Trophoblast cell (in vitro differentiated cells and primary cell): ENCODE results near the gene UBR4.

Experiments used
- DNase-seq, 2 donors: peaks; one replicate each; pipeline ENCODE4 v3.0.0-alpha.2; 2016
- H2AFZ ChIP-seq: 2 replicates; pipeline ENCODE4 v1.6.1; 2013; ENCODE audit warnings: low read length, moderate library complexity, mild to moderate bottlenecking; ENCODE audit not compliant: insufficient read depth, poor library complexity
- H2AK5ac ChIP-seq: 2 replicates; pipeline ENCODE4 v1.6.1; 2013; ENCODE audit warnings: mild to moderate bottlenecking, low read length
- H2BK120ac ChIP-seq: 2 replicates; pipeline ENCODE4 v1.6.1; 2013; ENCODE audit warnings: low read length, mild to moderate bottlenecking, moderate library complexity; ENCODE audit not compliant: insufficient read depth, poor library complexity
- H2BK12ac ChIP-seq: 2 replicates; pipeline ENCODE4 v1.6.1; 2013; ENCODE audit warnings: mild to moderate bottlenecking, low read length, moderate library complexity
- H2BK5ac ChIP-seq: 2 replicates; pipeline ENCODE4 v1.6.1; 2013; ENCODE audit warnings: low read length, low read depth, moderate library complexity, mild to moderate bottlenecking; ENCODE audit not compliant: poor library complexity
- H3K14ac ChIP-seq: 2 replicates; pipeline ENCODE4 v1.6.1; 2013; ENCODE audit warnings: mild to moderate bottlenecking, low read length
- H3K18ac ChIP-seq: 2 replicates; pipeline ENCODE4 v1.6.1; 2013; ENCODE audit warnings: mild to moderate bottlenecking, low read length
- H3K23ac ChIP-seq: 2 replicates; pipeline ENCODE4 v1.6.1; 2013; ENCODE audit warnings: low read length
- H3K27ac ChIP-seq: 2 replicates; pipeline ENCODE4 v1.5.1; 2013; ENCODE audit warnings: low read depth, mild to moderate bottlenecking, inconsistent platforms, low read length, moderate library complexity
- H3K27me3 ChIP-seq: 2 replicates; pipeline ENCODE4 v1.6.1; 2013; ENCODE audit warnings: inconsistent platforms, mild to moderate bottlenecking, low read length, moderate library complexity; ENCODE audit not compliant: insufficient read depth
- H3K36me3 ChIP-seq, 2 experiments: 1 replicate in 1 of 2; 2 replicates in 1 of 2; pipeline ENCODE4 v1.6.1; 2013; ENCODE audit warnings: low read length in 2 of 2, mild to moderate bottlenecking in 2 of 2, moderate library complexity in 1 of 2; ENCODE audit not compliant: insufficient read depth in 2 of 2, control insufficient read depth in 1 of 2
- H3K4ac ChIP-seq: 2 replicates; pipeline ENCODE4 v1.6.1; 2013; ENCODE audit warnings: low read depth, mild to moderate bottlenecking, low read length, moderate library complexity
- H3K4me1 ChIP-seq, 2 experiments: 1 replicate in 1 of 2; 2 replicates in 1 of 2; pipeline ENCODE4 v1.6.1; 2013; ENCODE audit warnings: low read length in 2 of 2, mild to moderate bottlenecking in 2 of 2, moderate library complexity in 1 of 2; ENCODE audit not compliant: insufficient read depth in 2 of 2, control insufficient read depth in 1 of 2
- H3K4me2 ChIP-seq: 2 replicates; pipeline ENCODE4 v1.6.1; 2013; ENCODE audit warnings: inconsistent platforms, mild to moderate bottlenecking, low read length, moderate library complexity
- H3K4me3 ChIP-seq: 2 replicates; pipeline ENCODE4 v1.5.1; 2013; ENCODE audit warnings: mild to moderate bottlenecking, low read depth, low read length, inconsistent platforms
- H3K79me1 ChIP-seq: one replicate; pipeline ENCODE4 v1.6.1; 2013; ENCODE audit warnings: low read length
- H3K79me2 ChIP-seq: 2 replicates; pipeline ENCODE4 v1.6.1; 2013; ENCODE audit warnings: low read length, mild to moderate bottlenecking; ENCODE audit not compliant: control insufficient read depth, insufficient read depth, poor library complexity
- H3K9ac ChIP-seq: 2 replicates; pipeline ENCODE4 v1.6.1; 2013; ENCODE audit warnings: mild to moderate bottlenecking, low read length
- H3K9me3 ChIP-seq: 2 replicates; pipeline ENCODE4 v1.6.1; 2013; ENCODE audit warnings: low read depth, mild to moderate bottlenecking, control low read depth, inconsistent platforms, low read length; ENCODE audit not compliant: insufficient read depth
- H4K12ac ChIP-seq: 2 replicates; pipeline ENCODE4 v1.6.1; 2013; ENCODE audit warnings: low read depth, mild to moderate bottlenecking, low read length, moderate library complexity
- H4K8ac ChIP-seq: 2 replicates; pipeline ENCODE4 v1.6.1; 2013; ENCODE audit warnings: low read depth, mild to moderate bottlenecking, low read length, moderate library complexity
- H4K91ac ChIP-seq: one replicate; pipeline ENCODE4 v1.6.1; 2013; ENCODE audit warnings: low read depth, mild to moderate bottlenecking, low read length, moderate library complexity
- WGBS: extraction: QIAGEN DNeasy Blood & Tissue Kit; methylation state at CpG from one replicate; pipeline ENCODE4 v1.1.7; 2013; ENCODE audit warnings: missing lambda C conversion rate; ENCODE audit not compliant: insufficient read length, insufficient coverage; ENCODE audit errors: extremely low coverage; 5-methylcytosine and 5-hydroxymethylcytosine counted together

Gene UBR4

DNA sequence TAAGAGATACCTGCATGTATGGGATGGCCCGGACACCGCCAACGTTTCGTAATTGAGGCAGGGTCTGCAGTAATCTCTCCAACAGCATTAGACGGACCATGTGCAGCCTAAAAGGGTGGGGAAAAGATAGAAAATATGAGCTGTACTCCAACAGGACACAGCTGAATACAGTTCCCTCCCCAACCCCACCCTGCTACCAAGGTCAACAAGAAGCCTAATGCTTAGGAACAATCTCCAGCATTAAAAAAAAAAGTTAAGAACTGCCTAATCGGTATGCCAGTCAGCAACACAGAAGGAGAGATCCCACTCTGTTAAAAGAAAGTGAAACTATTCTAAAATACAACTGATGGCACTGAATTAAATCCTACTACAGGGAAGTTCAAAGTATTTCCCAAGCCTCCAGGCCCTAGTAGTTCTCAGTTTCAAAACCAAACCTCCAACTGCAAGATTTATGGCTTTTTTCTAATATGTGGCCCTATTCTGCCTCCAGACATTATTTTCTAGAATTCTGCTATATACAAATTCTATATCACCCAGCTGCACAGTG is 81.0 kb downstream of the UBR4 start:
- Histone ChIP-seq H3K4me2 (no peak overlapping the region), H3K23ac (no peak overlapping the region), H2BK12ac (no peak overlapping the region), H2AK5ac (no peak overlapping the region), H3K9me3 (no peaks in the 10 kb centered on the region), H3K36me3 (peaks cover 38 to 65% of the 10 kb centered on the region in 2 experiments), H3K27ac (no peak overlapping the region), H3K4me3 (no peak overlapping the region), H3K79me1 (no peaks in the 10 kb centered on the region), H2AFZ (no peak overlapping the region), H2BK5ac (no peak overlapping the region), H3K4me1 (no peaks in the 10 kb centered on the region), H3K79me2 (no peaks in the 10 kb centered on the region), H4K91ac (no peak overlapping the region), H3K9ac (no peak overlapping the region), H4K12ac (no peak overlapping the region), H2BK120ac (no peak overlapping the region), H3K4ac (no peak overlapping the region), H3K27me3 (no peaks in the 10 kb centered on the region), H4K8ac (no peak overlapping the region), H3K14ac (no peak overlapping the region), H3K18ac (no peak overlapping the region)
- WGBS, result no CpG with 5 or more reads among the region's 6 CpGs
- no peak for DNase-seq

DNA sequence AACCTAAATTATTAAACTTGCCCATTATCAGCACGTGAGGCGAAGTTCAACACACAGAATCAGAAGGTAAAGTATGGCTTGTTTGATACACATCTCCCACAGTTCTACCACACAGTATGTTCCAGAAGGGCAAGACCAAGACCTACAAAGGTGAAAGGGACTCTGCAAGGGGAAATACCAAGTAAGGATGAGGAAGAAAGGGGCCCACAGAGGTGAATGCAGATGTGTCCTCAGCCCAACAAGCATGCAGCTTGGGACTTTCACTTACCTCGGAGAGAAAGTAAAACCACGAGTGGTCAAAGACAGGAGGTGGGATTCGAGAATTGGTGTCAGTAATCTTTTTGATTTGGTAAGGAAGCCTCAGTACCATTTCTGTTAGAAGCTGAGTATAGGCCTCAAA is 85.8 kb downstream of the UBR4 start:
- Histone ChIP-seq H4K91ac (no peak overlapping the region), H3K27ac (no peak overlapping the region), H3K4me2 (no peak overlapping the region), H2BK120ac (no peak overlapping the region), H2BK12ac (no peak overlapping the region), H3K18ac (no peak overlapping the region), H3K79me2 (no peaks in the 10 kb centered on the region), H3K27me3 (no peaks in the 10 kb centered on the region), H3K4me3 (no peak overlapping the region), H3K4me1 (no peaks in the 10 kb centered on the region), H3K14ac (no peak overlapping the region), H2AK5ac (no peak overlapping the region), H2AFZ (no peak overlapping the region), H3K9ac (no peak overlapping the region), H3K23ac (no peak overlapping the region), H3K36me3 (peaks cover 49 to 81% of the 10 kb centered on the region in 2 experiments), H3K4ac (no peak overlapping the region), H4K8ac (no peak overlapping the region), H2BK5ac (no peak overlapping the region), H4K12ac (no peak overlapping the region), H3K79me1 (no peaks in the 10 kb centered on the region), H3K9me3 (no peaks in the 10 kb centered on the region)
- no peak for DNase-seq
- no CpG with 5 or more reads among the region's 5 CpGs for WGBS

- Histone ChIP-seq H3K9ac (no peak overlapping the region), H4K8ac (no peak overlapping the region), H3K9me3 (no peaks in the 10 kb centered on the region), H3K4me2 (no peak overlapping the region), H3K79me1 (no peaks in the 10 kb centered on the region), H4K12ac (no peak overlapping the region), H3K18ac (no peak overlapping the region), H3K14ac (no peak overlapping the region), H3K23ac (no peak overlapping the region), H3K4ac (no peak overlapping the region), H3K27me3 (no peaks in the 10 kb centered on the region), H3K27ac (no peak overlapping the region), H2AK5ac (no peak overlapping the region), H2BK5ac (no peak overlapping the region), H3K4me1 (no peaks in the 10 kb centered on the region), H2AFZ (no peak overlapping the region), H3K36me3 (peaks cover 47 to 80% of the 10 kb centered on the region in 2 experiments), H4K91ac (no peak overlapping the region), H3K4me3 (no peak overlapping the region), H2BK120ac (no peak overlapping the region), H3K79me2 (no peaks in the 10 kb centered on the region), H2BK12ac (no peak overlapping the region)
- no peak for DNase-seq
- no CpG with 5 or more reads among the region's 1 CpG for WGBS
These were observed 86.2 kb downstream of the UBR4 start for GRCh38 chr1:19123837-19124236.

GRCh38 chr1:19122668-19123067 is 87.4 kb downstream of the UBR4 start:
- Histone ChIP-seq H3K79me2 (no peaks in the 10 kb centered on the region), H2BK12ac (no peak overlapping the region), H3K36me3 (peaks cover 45 to 81% of the 10 kb centered on the region in 2 experiments), H4K8ac (no peak overlapping the region), H2AK5ac (no peak overlapping the region), H2BK120ac (no peak overlapping the region), H3K4me2 (no peak overlapping the region), H3K4ac (no peak overlapping the region), H3K4me3 (no peak overlapping the region), H3K18ac (no peak overlapping the region), H3K79me1 (no peaks in the 10 kb centered on the region), H3K27ac (no peak overlapping the region), H3K9me3 (no peaks in the 10 kb centered on the region), H4K91ac (no peak overlapping the region), H3K14ac (no peak overlapping the region), H2AFZ (no peak overlapping the region), H3K23ac (no peak overlapping the region), H4K12ac (no peak overlapping the region), H3K27me3 (no peaks in the 10 kb centered on the region), H3K9ac (no peak overlapping the region), H3K4me1 (no peaks in the 10 kb centered on the region), H2BK5ac (no peak overlapping the region)
- WGBS, result no CpG with 5 or more reads among the region's 10 CpGs
- DNase-seq, result no peak
